GM12891 (cell line): ENCODE results near the gene STAT5B.

Source experiments
- PAX5 ChIP-seq: IDR thresholded peaks from 2 replicates; pipeline ENCODE4 v1.6.1; 2011; ENCODE audit warnings: low read length, moderate library complexity, mild to moderate bottlenecking; ENCODE audit not compliant: insufficient read depth, severe bottlenecking
- POLR2A ChIP-seq: IDR thresholded peaks from 2 replicates; pipeline ENCODE4 v1.6.1; 2011; ENCODE audit warnings: low read depth, low read length, control low read depth
- POLR2AphosphoS5 ChIP-seq: IDR thresholded peaks from 2 replicates; pipeline ENCODE4 v1.6.1; 2011; ENCODE audit warnings: low read depth, low read length, control low read depth
- POU2F2 ChIP-seq: IDR thresholded peaks from 2 replicates; pipeline ENCODE4 v1.6.1; 2011; ENCODE audit warnings: low read depth, mild to moderate bottlenecking, control low read depth, low read length, moderate library complexity
- SPI1 ChIP-seq: IDR thresholded peaks from 2 replicates; pipeline ENCODE4 v1.6.1; 2011; ENCODE audit warnings: low read depth, low read length, control low read depth
- TAF1 ChIP-seq: IDR thresholded peaks from 2 replicates; pipeline ENCODE4 v1.6.1; 2011; ENCODE audit warnings: low read depth, low read length, control low read depth

DNA sequence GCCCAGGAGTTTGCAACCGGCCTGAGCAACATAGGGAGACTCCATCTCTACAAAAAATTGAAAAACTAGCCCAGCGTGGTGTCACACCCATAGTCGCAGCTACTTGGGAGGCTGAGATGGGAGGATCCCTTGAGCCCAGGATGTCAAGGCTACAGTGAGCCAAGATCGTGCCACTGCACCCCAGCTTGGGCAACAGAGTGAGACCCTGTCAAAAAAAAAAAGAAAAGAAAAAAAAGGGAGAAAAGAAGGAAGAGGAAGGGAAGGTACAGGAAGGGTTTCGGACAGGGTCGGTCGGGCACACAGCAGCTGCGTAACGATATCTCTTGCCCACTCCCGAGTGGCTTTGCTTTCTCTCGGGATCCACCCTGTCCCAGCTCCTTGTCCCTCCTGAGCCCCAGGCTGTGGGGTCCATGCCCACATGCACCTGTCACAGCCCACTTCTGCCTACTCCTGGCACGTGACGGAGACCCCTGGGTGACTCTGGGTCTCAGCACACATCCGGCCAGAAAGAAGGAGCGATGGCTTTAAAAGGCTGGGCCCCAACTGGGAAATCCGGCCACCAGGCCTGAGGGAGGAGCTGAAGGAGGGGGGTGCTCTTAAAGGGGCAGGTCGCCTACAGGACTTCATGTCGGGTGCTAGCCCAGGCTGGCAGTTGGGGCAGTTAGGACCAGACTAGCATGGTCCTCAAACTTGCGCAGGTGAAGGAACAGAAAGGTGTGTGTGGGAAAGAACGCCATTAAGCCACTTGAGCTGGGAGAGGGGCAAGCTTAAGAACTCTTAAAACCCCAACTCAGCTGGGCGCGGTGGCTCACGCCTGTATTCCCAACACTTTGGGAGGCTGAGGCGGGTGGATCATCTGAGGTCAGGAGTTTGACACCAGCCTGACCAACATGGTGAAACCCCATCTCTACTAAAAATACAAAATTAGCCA is 82.0 kb downstream of the STAT5B start, which contains the start of gene GHDC:
- TF ChIP-seq TAF1, result no peak
- no peak for TF ChIP-seq POLR2A
- TF ChIP-seq POLR2AphosphoS5, result no peak
- no peak for TF ChIP-seq SPI1
- TF ChIP-seq PAX5, result no peak
- TF ChIP-seq POU2F2, result no peak
